GM19099 (cell line): ENCODE measurements around the gene ALDH1L1.

ENCODE experiments used
- POLR2A ChIP-seq: IDR thresholded peaks from 3 replicates; pipeline ENCODE4 v1.6.1; 2011; ENCODE audit warnings: low read depth; ENCODE audit not compliant: insufficient read length; ENCODE audit errors: extremely low read depth

The ALDH1L1 gene

DNA sequence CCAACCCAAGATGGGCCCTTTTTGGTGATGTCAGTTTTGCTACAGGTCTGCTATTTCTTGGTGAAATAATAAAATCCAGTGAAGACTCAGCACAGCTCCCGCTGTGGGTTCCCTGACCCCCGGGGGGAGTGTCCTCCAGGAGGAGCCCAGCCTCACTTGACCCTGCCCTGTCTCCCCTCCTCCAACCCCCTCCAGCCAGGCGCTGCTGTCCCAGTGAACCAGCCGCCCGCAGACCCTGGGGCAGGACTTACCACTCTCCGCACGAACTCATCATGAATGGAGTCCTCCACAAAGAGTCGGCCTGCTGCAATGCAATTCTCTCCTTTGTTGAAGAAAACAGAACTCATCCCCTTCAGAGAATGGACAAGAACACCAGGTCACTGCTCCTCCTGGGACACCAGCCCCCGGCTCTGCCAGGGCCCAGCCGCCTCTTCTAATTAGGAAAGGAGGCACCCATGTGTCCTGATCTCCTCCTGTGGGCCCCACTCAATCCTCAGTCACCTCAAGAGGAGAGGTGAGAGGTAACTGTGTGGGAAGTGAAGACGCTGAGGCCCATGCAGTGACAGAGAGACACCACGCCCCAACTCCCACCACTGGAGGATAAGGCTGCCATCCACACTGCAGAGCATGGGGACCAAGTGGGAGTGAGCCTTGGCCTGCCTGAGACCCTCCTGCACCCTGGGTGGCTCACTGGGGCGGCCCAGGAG is 67.7 kb downstream of the ALDH1L1 start:
- TF ChIP-seq POLR2A, result no peak

- no peak for TF ChIP-seq POLR2A
Measured at GRCh38 chr3:126111566-126112475, 68.6 kb downstream of the ALDH1L1 start.

DNA sequence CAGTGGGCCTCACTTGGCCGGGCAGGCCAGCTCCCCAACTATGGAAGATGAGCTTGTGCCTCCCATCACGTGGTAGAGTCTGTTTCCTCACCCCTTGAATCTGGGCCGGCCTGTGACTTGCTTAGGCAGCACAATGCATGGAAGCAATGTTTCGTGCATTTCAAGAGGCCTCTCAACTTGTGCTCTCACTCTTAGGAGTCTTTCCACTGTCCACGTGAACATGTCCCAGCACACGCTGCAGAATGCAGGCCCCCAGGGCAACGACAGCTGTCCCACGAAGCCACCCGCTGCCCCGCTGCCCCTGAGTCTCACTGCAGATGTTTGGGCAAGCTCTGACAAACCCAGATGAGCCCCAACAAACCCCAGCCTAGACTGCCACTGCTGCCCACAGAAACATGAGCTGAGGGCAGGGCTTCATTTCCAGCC is 69.2 kb downstream of the ALDH1L1 start:
- TF ChIP-seq POLR2A, result no peak

GRCh38 chr3:126110431-126111125 is 69.8 kb downstream of the ALDH1L1 start:
- no peak for TF ChIP-seq POLR2A

- TF ChIP-seq POLR2A, result no peak
Measured at GRCh38 chr3:126109880-126110235, 70.5 kb downstream of the ALDH1L1 start.

GRCh38 chr3:126109146-126109879 is 71.1 kb downstream of the ALDH1L1 start:
- no peak for TF ChIP-seq POLR2A

GRCh38 chr3:126108676-126109050 is 71.7 kb downstream of the ALDH1L1 start:
- no peak for TF ChIP-seq POLR2A

- TF ChIP-seq POLR2A, result no peak
Measured at GRCh38 chr3:126107957-126108675, 72.3 kb downstream of the ALDH1L1 start.

DNA sequence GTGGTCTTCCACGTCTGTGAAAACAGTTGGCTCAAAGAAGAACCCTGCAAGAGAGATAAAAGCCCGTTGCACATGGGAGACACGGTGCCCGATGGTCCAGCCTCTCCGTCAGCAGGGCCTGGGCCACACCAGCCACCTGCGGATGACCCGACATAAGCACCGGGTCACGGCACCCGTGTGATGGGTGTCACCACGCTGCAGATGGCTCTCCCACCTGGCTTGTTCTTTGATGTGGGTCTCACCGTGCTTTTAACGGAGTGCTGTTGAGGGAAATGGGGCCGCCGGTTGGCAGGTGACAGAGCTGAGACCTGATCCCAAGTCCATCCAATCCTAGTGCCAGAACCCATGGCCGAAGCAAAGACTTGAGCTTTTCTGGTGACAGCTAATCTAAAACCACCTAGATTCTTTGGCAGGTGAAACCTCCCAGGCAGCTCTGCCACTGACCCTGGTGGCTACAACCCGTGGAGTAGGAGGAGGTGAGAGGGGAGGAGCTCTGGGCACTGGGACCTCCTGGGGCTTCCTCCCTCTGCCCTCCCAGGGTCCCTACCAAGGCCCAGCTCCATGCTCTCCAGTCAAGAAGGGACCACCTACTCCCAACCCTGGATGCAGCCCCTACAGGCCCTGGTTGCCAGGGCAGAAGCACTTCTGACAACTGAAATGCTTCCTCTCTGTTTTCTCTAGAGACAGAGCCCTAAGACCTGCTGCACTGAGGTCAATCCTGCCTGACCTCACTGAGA is 73.0 kb downstream of the ALDH1L1 start:
- no peak for TF ChIP-seq POLR2A

DNA sequence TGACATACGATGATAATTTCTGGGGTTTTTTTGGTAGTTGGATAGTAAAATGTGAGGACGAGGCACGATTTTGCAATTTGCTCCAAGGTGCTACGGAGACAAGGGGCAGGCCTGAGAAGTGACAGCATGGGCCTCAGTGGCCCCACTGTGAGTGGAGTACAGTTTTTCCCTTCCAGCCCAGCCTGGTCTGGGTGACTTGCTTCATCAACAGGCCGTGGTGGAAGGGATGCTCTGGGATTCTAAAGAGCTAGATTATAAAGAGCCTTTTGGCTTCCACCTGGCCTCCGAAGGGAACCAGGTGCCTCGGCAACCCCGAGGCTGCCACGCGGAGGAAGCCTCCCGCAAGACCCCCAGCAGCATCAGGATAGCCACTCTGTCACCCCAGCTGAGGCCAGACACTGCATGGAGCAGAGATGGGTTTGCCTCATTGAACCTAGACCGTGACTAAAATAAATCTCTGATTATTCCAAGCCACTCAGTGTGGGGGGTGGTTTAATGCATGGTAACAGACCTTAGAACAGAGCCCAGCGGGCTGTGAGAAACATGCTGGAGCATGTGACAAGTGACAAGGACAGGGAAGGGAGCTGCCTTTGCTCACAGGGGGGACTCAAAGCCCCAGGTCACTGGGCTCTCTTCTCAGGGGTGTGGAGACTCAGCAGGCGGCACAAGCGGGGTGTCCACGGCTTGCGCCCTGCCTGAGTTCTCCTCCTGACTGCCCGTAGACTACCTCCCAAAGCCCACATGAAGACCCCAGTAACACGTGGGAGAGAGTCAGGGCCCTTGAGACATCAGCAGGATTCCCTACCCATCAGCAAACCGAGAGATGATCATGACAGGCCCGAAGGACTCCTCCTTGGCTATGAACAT is 73.8 kb downstream of the ALDH1L1 start:
- TF ChIP-seq POLR2A, result no peak

DNA sequence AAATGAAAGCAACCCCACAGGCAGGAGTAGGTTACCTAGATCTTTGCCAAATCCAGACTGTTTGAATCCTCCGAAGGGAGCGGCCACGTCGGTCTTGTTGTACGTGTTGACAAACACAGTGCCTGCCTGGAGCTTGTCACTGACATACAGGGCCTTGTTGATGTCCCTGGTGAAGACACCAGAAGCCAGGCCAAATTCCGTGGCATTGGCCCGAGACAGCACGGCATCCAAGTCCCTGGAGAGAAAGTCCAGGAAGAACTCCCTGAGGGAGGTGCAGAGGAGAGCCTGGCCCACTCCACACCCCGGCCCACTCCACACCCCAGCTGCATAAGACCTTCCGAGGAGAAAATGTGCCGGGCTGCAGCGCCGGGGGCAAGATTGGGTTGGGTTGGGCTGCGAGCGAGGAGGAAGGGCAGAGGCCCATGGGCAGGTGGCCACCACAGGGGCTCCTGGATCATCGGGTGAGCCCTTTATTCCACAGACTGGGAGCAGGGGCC is 74.6 kb downstream of the ALDH1L1 start:
- TF ChIP-seq POLR2A, result no peak

DNA sequence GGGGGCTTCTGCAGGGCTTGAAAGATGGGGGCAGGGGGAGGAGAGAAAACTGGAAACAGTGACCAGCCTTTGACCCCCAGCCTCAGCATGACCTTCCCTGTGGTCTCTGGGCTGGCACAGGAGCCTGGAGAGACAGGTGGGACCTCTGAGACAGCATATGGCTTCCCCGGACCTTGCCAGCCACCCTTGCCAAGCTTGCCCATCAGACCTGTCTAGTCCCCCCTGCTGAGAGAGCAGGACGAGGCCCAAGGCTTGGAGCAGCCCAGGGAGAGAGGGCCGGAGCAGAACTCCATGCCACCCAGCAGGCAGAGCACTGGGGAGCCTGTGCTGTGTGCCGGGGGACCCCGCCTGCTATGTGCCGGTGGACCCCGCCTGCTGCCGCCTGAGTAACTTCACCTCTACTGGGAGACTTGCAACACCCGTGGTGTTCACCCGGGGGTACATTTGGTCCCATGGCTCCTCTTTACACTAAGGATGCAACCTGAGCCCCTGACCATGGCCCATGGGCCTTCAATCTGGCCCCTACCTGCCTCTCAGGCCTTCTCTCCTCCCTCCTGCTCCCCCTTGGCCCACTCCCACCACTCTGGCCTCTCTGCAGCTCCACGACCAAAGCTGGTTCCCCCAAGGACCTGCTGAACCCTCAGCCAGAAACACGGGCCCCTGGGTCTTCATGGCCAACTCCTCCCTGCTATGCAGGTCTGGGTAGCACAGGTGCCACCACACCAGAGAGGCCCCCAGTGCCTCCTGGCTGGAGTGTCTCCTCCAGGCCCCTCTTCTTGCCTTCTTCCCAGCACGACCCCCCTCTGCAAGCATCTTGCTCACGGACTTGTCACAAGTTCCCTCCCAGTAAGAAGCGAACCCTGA is 75.4 kb downstream of the ALDH1L1 start:
- TF ChIP-seq POLR2A, result no peak
